HepG2 (cell line): ENCODE measurements around the gene SAMD10. TPM values are rescaled to one million over a fixed set of nuclear protein-coding genes. Genes with fewer than 3 reads are reported as not detected.

Experiments
- ATAC-seq: fragments of 200-7000 bp; cut with Tn5 transposase; 3 replicates; pipeline ENCODE4 v1.9.1; 2020; ENCODE audit warnings: mild to moderate bottlenecking, moderate library complexity
- BruUV-seq: library from RNA; stranded (reverse); fragments of 400-500 nt; replicated peaks from 2 replicates; lab custom pipeline; 2021; lab: Mats Ljungman, UMichigan
- CTCF ChIA-PET: fragments of 300-600 bp; formaldehyde crosslinking; extraction: SDS; loops from one replicate; lab custom pipeline; 2021; ENCODE audit warnings: low total read pairs, inconsistent platforms, low intra/inter-chr PET ratio; lab: Yijun Ruan, JAX
- POLR2A ChIA-PET: fragments of 350-600 bp; sonication (Branson Sonifier 250); formaldehyde crosslinking; loops from one replicate; lab custom pipeline; 2020; ENCODE audit warnings: antibody characterized with exemption, inconsistent platforms; lab: Yijun Ruan, JAX
- DNase-seq: peaks from one replicate; pipeline ENCODE4 v3.0.0-alpha.2; 2015; ENCODE audit warnings: low spot score
- FAIRE-seq: peaks from 3 replicates; lab custom pipeline; 2011; peaks lifted over from hg19 to GRCh38; lab: Jason Lieb, UNC
- H2AFZ ChIP-seq: one replicate; pipeline ENCODE4 v1.6.1; 2011; ENCODE audit warnings: low read length, inconsistent platforms
- H3K27ac ChIP-seq: fragments of 300-600 bp; 3 replicates; pipeline ENCODE4 v1.8.0; 2011; ENCODE audit warnings: mixed run types, mild to moderate bottlenecking, mixed read lengths, low read length, inconsistent platforms; ENCODE audit not compliant: insufficient read depth; ENCODE audit errors: extremely low read length
- H3K27me3 ChIP-seq, 2 experiments: fragments of 200-600 bp in 1 of 2; 2 replicates in 1 of 2; 3 replicates in 1 of 2; pipeline versions ENCODE4 v1.6.0 to v1.8.0; 2011; ENCODE audit warnings: low read length in 2 of 2, mild to moderate bottlenecking in 2 of 2, moderate library complexity in 2 of 2, inconsistent platforms in 1 of 2; ENCODE audit not compliant: insufficient read depth in 2 of 2, control insufficient read depth in 1 of 2
- H3K36me3 ChIP-seq, 2 experiments: fragments of 200-600 bp in 1 of 2; replicated peaks in 1 of 2; 2 replicates in 1 of 2; 3 replicates in 1 of 2; pipeline versions ENCODE4 v1.5.1 to v1.8.0; 2011; ENCODE audit warnings: low read length in 2 of 2, inconsistent platforms in 1 of 2; ENCODE audit not compliant: insufficient read depth in 2 of 2, control insufficient read depth in 1 of 2
- H3K4me1 ChIP-seq: 2 replicates; pipeline ENCODE4 v1.5.1; 2012; ENCODE audit warnings: low read length, inconsistent platforms; ENCODE audit not compliant: insufficient read depth
- H3K4me2 ChIP-seq: 2 replicates; pipeline ENCODE4 v1.6.0; 2011; ENCODE audit warnings: low read depth, low read length, inconsistent platforms
- H3K4me3 ChIP-seq, 3 experiments: fragments of 200-600 bp in 1 of 3; sonication (generic), shearing (Covaris generic) in 1 of 3; replicated peaks in 1 of 3; 2 replicates each; pipeline ENCODE4 v1.5.1; 2011 to 2016; ENCODE audit warnings: low read length in 3 of 3, inconsistent platforms in 2 of 3, low read depth in 2 of 3, mild to moderate bottlenecking in 2 of 3, control low read depth in 1 of 3, mixed read lengths in 1 of 3; ENCODE audit not compliant: insufficient read depth in 1 of 3
- H3K79me2 ChIP-seq: one replicate; pipeline ENCODE4 v1.6.1; 2011; ENCODE audit warnings: low read length, inconsistent platforms; ENCODE audit not compliant: insufficient read depth
- H3K9ac ChIP-seq: 2 replicates; pipeline ENCODE4 v1.6.0; 2011; ENCODE audit warnings: mild to moderate bottlenecking, low read depth, low read length, inconsistent platforms; ENCODE audit not compliant: insufficient read depth
- H3K9me3 ChIP-seq: 2 replicates; pipeline ENCODE4 v1.5.1; 2012; ENCODE audit warnings: mild to moderate bottlenecking, low read length
- H4K20me1 ChIP-seq: 2 replicates; pipeline ENCODE4 v1.6.0; 2011; ENCODE audit warnings: inconsistent platforms, mild to moderate bottlenecking, low read length, moderate library complexity; ENCODE audit not compliant: insufficient read depth
- ARNT2 ChIP-seq: sonication (generic); formaldehyde crosslinking; IDR thresholded peaks from 2 replicates; pipeline ENCODE4 v1.8.0; 2022; ENCODE audit warnings: mild to moderate bottlenecking, low read depth, missing genetic modification reagents, moderate library complexity
- HOXA9 ChIP-seq: sonication (generic); formaldehyde crosslinking; IDR thresholded peaks from 2 replicates; pipeline ENCODE4 v1.8.1; 2022; ENCODE audit warnings: missing genetic modification reagents, mild to moderate bottlenecking, moderate library complexity, borderline replicate concordance
- PHF8 ChIP-seq: sonication (generic); formaldehyde crosslinking; IDR thresholded peaks from 2 replicates; pipeline ENCODE4 v1.5.0; 2020; ENCODE audit warnings: missing genetic modification reagents
- SNAPC2 ChIP-seq: sonication (generic); formaldehyde crosslinking; IDR thresholded peaks from 2 replicates; pipeline ENCODE4 v1.8.1; 2022; ENCODE audit warnings: mild to moderate bottlenecking, missing genetic modification reagents
- ZBED4 ChIP-seq: sonication (generic); formaldehyde crosslinking; IDR thresholded peaks from 2 replicates; pipeline ENCODE4 v1.4.0; 2020; ENCODE audit warnings: missing genetic modification reagents, borderline replicate concordance
- ZNF280D ChIP-seq: sonication (generic); formaldehyde crosslinking; IDR thresholded peaks from 2 replicates; pipeline ENCODE4 v1.5.1; 2020; ENCODE audit warnings: mild to moderate bottlenecking, missing genetic modification reagents
- ZNF3 ChIP-seq: IDR thresholded peaks from 2 replicates; pipeline ENCODE4 v1.7.0; 2017; ENCODE audit warnings: inconsistent platforms
- ZNF691 ChIP-seq: sonication (generic); formaldehyde crosslinking; IDR thresholded peaks from 2 replicates; pipeline ENCODE4 v1.4.0; 2020; ENCODE audit warnings: missing genetic modification reagents, low read depth, mild to moderate bottlenecking, borderline replicate concordance
- ZNF770 ChIP-seq: sonication (generic); formaldehyde crosslinking; IDR thresholded peaks from 2 replicates; pipeline ENCODE4 v1.5.0; 2020; ENCODE audit warnings: mild to moderate bottlenecking, missing genetic modification reagents
- WGBS: methylation state at CpG from one replicate; pipeline ENCODE4 v1.1.6; 2017; ENCODE audit warnings: low lambda C conversion rate; 5-methylcytosine and 5-hydroxymethylcytosine counted together
- in situ Hi-C: cut with HindIII; loops from 2 replicates; pipeline ENCODE4 v1.10.0; 2017; ENCODE audit warnings: low pct_unique_long_range_greater_than_20kb; ENCODE audit not compliant: extremely low pct_ligation_motif_present
- intact Hi-C: fragments of 100-400 bp; cut with micrococcal nuclease; formaldehyde crosslinking; loops from one replicate; pipeline ENCODE4 v1.10.0; 2022; ENCODE audit not compliant: unreplicated experiment
- polyA plus RNA-seq, 8 experiments: library from polyadenylated mRNA; depleted of rRNA in 3 of 8; stranded (reverse) in 7 of 8; unstranded in 1 of 8; fragments of >200 nt; fragmentation: Illumina TruSeq in 4 of 8; extraction: Trizol in 4 of 8; gene quantifications; 2 replicates each; pipeline versions ENCODE4 v1.2.1 to v1.2.3, GENCODE V29; 2011 to 2016; ENCODE audit warnings: low read depth in 4 of 8, missing spikeins in 1 of 8, mixed read lengths in 1 of 8; ENCODE audit not compliant: insufficient read depth in 1 of 8
- total RNA-seq, 5 experiments: library from RNA; depleted of rRNA; stranded (reverse); fragments of >200 nt; fragmentation: Illumina TruSeq; extraction: Trizol; gene quantifications; 2 replicates each; pipeline ENCODE4 v1.2.3, GENCODE V29; 2016; ENCODE audit warnings: low read depth in 1 of 5

SAMD10 gene
- total and polyA plus RNA-seq, 2 of the 13 experiments (the other 11 are each of a cell fraction or from before 2014, with no cell fraction given), result 6.1 to 11.0 TPM

GRCh38 chr20:63955827-63956663 is 23.4 kb downstream of the SAMD10 start, which contains the start of gene UCKL1 (continued):
- TF ChIP-seq HOXA9 (CRISPR knock-in tag), result peak; percentile 92
- peak; percentile 98 for TF ChIP-seq ZNF691 (CRISPR knock-in tag)
- 0 out of 2 replicates have a peak, but pooled peaks have one; percentile 41 for TF ChIP-seq SNAPC2
- TF ChIP-seq ZNF770 (CRISPR knock-in tag), result peak; percentile 69
- TF ChIP-seq, all 625 proteins: peak for 527

GRCh38 chr20:63955281-63955826 is 24.1 kb downstream of the SAMD10 start:
- intact Hi-C loops, result no loop called here
- Histone ChIP-seq H3K4me2 (peak overlapping the region; percentile 97), H3K4me3 (peak overlapping the region; percentile 92 to 100 (median 99)), H4K20me1 (peaks cover 44% of the 10 kb centered on the region), H3K9me3 (no peaks in the 10 kb centered on the region), H3K27me3 (no peaks in the 10 kb centered on the region), H3K79me2 (peaks cover 51% of the 10 kb centered on the region), H2AFZ (no peak overlapping the region), H3K27ac (peak overlapping the region; percentile 99), H3K4me1 (peaks cover 73% of the 10 kb centered on the region), H3K9ac (peak overlapping the region; percentile 100), H3K36me3 (peaks cover 16 to 21% of the 10 kb centered on the region in 2 experiments; a peak in 4 of 5 replicates)
- ATAC-seq (peak; percentile 15), DNase-seq (peak; percentile 33), FAIRE-seq (no peak)
- CTCF ChIA-PET, result interaction anchor here (1.5 kb wide), 1 partner anchor 19 kb away, joined by 4 read pairs; no protein-coding TSS in a partner anchor
- 12% methylated on average over 5 of the region's 31 CpGs for WGBS
- BruUV-seq, result no TSS peak
- POLR2A ChIA-PET, result interaction anchor here (1.0 to 4.0 kb wide), 13 partner anchors 12 to 313 kb away, joined by 3 to 75 read pairs (median 8); partner anchors contain the start of genes OPRL1, PRPF6, RGS19 and SAMD10
- in situ Hi-C loops, result no loop called here
- no peak for TF ChIP-seq ARNT2 (CRISPR knock-in tag)
- no peak for TF ChIP-seq ZNF280D (CRISPR knock-in tag)
- TF ChIP-seq ZBED4, result no peak
- TF ChIP-seq PHF8 (CRISPR knock-in tag), result no peak
- TF ChIP-seq ZNF3, result no peak
